ENCODE measurements around the gene CFAP20. TPM values are rescaled to one million over a fixed set of nuclear protein-coding genes. Genes with fewer than 3 reads are reported as not detected.

CFAP20 gene
- total RNA-seq, 1 donor from 2014 or later = 41.4 TPM

DNA sequence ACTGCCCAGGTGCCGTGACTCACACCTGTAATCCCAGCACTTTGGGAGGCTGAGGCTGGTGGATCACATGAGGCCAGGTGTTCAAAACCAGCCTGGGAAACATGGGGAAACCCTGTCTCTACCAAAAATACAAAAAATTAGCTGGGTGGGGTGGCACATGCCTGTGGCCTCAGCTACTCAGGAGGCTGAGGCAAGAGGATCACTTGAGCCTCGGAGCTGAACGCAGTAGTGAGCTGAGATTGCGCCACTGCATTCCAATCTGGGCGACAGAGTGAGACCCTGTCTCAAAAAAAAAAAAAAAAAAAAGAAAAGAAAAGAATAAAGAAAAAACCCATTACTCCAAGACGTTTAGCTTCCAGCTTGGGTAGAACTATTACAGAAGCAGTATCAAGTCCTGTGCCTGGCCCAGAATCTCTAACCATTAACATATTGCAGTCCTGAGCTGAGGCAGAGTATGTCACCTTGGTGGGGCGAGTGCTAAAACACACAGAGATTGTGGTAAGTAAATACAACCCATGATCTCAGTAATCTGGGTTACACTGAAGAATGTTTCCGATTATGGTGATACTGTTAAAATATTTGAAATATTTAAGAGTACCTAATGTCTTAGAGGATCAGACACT, 23.2 kb upstream of the CFAP20 start:
- Mint-ChIP-seq H3K36me3 (no peaks in the 10 kb centered on the region), H3K27me3 (ENCODE audit: low read depth) (no peaks in the 10 kb centered on the region), H3K9me3 (no peaks in the 10 kb centered on the region), H3K27ac (no peak overlapping the region), H3K4me3 (no peak overlapping the region), H3K4me1 (no peaks in the 10 kb centered on the region)
- TF ChIP-seq, protein P1, sequence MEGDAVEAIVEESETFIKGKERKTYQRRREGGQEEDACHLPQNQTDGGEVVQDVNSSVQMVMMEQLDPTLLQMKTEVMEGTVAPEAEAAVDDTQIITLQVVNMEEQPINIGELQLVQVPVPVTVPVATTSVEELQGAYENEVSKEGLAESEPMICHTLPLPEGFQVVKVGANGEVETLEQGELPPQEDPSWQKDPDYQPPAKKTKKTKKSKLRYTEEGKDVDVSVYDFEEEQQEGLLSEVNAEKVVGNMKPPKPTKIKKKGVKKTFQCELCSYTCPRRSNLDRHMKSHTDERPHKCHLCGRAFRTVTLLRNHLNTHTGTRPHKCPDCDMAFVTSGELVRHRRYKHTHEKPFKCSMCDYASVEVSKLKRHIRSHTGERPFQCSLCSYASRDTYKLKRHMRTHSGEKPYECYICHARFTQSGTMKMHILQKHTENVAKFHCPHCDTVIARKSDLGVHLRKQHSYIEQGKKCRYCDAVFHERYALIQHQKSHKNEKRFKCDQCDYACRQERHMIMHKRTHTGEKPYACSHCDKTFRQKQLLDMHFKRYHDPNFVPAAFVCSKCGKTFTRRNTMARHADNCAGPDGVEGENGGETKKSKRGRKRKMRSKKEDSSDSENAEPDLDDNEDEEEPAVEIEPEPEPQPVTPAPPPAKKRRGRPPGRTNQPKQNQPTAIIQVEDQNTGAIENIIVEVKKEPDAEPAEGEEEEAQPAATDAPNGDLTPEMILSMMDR (IDR thresholded peaks at IDR 0.05; ENCODE audit: unreplicated experiment) = no peak
- DNase-seq (ENCODE audit: low spot score in 2 of 2, unreplicated experiment in 2 of 2) = no peak

DNA sequence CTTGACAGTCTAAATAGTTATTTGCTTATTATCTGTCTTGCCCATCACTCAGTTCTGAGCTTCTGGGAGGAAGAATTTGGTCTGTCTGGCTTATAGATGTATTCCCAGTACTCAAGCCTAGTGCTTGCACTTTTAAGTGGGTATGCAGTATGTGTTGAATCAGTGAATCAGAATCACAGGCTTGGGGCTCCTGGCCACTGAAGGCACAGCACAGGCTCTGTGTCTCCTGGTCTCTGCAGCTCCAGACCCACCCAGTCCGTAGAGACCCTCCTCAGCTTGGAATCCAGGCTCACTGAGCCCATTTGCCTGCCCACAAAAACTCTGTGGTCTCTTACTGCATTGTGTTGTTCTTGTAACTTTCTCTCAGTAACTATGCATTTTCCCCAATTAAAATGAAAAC, 19.3 kb upstream of the CFAP20 start:
- no peak overlapping the region for H3K27ac Mint-ChIP-seq

DNA sequence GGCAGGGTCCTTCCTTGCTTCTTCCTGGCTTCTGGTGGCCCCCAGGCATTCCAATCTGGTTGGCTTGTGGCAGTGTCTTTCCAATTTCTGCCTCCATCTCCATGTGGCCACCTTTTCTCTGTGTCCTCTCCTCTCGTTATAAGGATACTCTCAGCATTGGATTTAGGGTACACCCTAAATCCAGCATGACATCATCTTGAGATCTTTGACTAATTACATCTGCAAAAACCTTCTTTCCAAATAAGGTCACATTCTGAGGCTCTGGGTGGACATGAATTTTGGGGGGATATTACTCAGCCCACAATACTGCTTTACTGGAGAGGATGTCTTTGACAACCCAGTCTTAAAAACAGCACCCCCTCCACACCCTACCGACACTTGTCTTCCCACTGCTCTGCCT, 18.9 kb upstream of the CFAP20 start:
- no peak overlapping the region for H3K4me3 Mint-ChIP-seq
- DNase-seq (ENCODE audit: low spot score in 2 of 2, unreplicated experiment in 2 of 2) = no peak
- H3K27me3 Mint-ChIP-seq (ENCODE audit: low read depth) = peaks cover 24% of the 10 kb centered on the region
- no peaks in the 10 kb centered on the region for H3K36me3 Mint-ChIP-seq
- H3K4me1 Mint-ChIP-seq = no peaks in the 10 kb centered on the region
- no peak overlapping the region for H3K27ac Mint-ChIP-seq
- no peaks in the 10 kb centered on the region for H3K9me3 Mint-ChIP-seq
- TF ChIP-seq, protein P1 (IDR thresholded peaks at IDR 0.05; ENCODE audit: unreplicated experiment) = no peak

More for the DNA sequence above, 19.3 kb upstream of the CFAP20 start:
- TF ChIP-seq, protein P1 (IDR thresholded peaks at IDR 0.05; ENCODE audit: unreplicated experiment) = no peak
- Mint-ChIP-seq H3K27me3 (ENCODE audit: low read depth) (peaks cover 22% of the 10 kb centered on the region), H3K9me3 (no peaks in the 10 kb centered on the region), H3K4me1 (no peaks in the 10 kb centered on the region), H3K4me3 (no peak overlapping the region), H3K36me3 (no peaks in the 10 kb centered on the region)
- no peak for DNase-seq (ENCODE audit: low spot score in 2 of 2, unreplicated experiment in 2 of 2)

DNA sequence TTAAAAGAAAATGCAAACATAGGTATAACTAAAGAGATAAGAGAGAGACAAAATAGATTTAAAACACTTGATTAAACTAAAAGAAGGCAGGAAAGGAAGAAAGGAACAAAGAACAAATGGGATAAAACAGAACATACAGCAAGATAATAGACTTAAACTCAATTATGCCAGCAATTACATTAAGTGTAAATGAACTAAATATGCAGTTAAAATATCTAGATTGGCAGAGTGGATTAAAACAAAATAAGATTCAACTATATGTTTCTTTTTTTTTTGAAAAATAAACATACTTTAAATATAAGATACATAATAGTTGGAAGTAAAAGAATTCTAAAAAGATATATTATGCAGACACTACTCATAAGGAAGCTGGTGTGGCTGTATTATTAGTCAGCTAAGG, 9.7 kb upstream of the CFAP20 start:
- Mint-ChIP-seq H3K27me3 (ENCODE audit: low read depth) (peaks cover 10% of the 10 kb centered on the region), H3K4me1 (no peaks in the 10 kb centered on the region), H3K9me3 (peaks cover 28% of the 10 kb centered on the region), H3K4me3 (no peak overlapping the region), H3K36me3 (no peaks in the 10 kb centered on the region), H3K27ac (no peak overlapping the region)
- TF ChIP-seq, protein P1 (IDR thresholded peaks at IDR 0.05; ENCODE audit: unreplicated experiment) = no peak
- DNase-seq (ENCODE audit: low spot score in 2 of 2, unreplicated experiment in 2 of 2) = no peak

DNA sequence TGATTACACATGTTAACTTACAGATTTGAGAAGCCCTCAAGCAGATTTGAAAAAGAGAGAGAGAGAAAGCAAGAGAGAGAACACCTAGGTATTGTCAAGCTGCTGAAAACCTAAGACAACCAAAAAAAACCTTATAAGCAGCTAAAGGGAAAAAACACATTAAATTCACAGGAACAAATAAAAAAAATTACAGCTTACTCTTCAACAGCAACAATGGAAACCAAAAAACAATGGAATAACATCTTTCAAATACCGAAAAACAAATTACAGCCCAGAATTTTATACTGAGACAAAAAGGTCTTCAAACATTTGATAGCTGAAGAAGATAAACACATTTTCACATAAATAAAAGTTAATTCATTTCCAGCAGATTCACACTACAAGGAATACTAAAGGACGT, 8.4 kb upstream of the CFAP20 start:
- peaks cover 3% of the 10 kb centered on the region for H3K27me3 Mint-ChIP-seq (ENCODE audit: low read depth)
- H3K36me3 Mint-ChIP-seq = no peaks in the 10 kb centered on the region
- no peak overlapping the region for H3K27ac Mint-ChIP-seq
- peaks cover 28% of the 10 kb centered on the region for H3K9me3 Mint-ChIP-seq
- H3K4me3 Mint-ChIP-seq = no peak overlapping the region
- no peaks in the 10 kb centered on the region for H3K4me1 Mint-ChIP-seq
- TF ChIP-seq, protein P1 (IDR thresholded peaks at IDR 0.05; ENCODE audit: unreplicated experiment) = no peak
- no peak for DNase-seq (ENCODE audit: low spot score in 2 of 2, unreplicated experiment in 2 of 2)

DNA sequence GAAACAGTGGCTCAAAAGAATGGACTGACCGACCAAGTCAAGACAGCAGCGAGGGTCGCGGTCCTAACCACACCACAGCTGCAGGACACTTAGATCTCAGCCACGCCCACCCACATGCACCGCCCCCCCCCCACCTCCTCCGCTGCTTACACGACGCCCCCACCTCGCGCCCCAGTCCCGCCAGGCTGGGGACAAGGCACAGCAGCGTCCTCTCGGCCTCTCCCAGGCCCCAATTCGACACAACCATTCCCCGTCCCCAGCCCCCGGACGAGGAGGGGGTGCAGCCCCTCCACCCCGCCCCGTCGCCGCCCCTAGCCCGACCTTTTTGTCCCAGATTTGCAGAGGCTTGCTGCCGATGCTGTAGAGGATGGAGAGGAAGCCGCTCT, 477 bp downstream of the CFAP20 start:
- peaks cover 4% of the 10 kb centered on the region for H3K36me3 Mint-ChIP-seq
- TF ChIP-seq, protein P1 (IDR thresholded peaks at IDR 0.05; ENCODE audit: unreplicated experiment) = no peak
- no peak for DNase-seq (ENCODE audit: low spot score in 2 of 2, unreplicated experiment in 2 of 2)

More for the DNA sequence above, 477 bp downstream of the CFAP20 start:
- H3K9me3 Mint-ChIP-seq = peaks cover 6% of the 10 kb centered on the region
- H3K27ac Mint-ChIP-seq = peak overlapping the region; percentile 82
- peaks cover 38% of the 10 kb centered on the region for H3K4me1 Mint-ChIP-seq
- no peaks in the 10 kb centered on the region for H3K27me3 Mint-ChIP-seq (ENCODE audit: low read depth)
- H3K4me3 Mint-ChIP-seq = peak overlapping the region; percentile 91

All from mesothelial cell of epicardium (in vitro differentiated cells).